K562 (cell line): Measurements from ENCODE around the gene DNAI7. TPM values are rescaled to one million over a fixed set of nuclear protein-coding genes. Genes with fewer than 3 reads are reported as not detected.

Source experiments
- ATAC-seq: fragments of 200-7000 bp; cut with Tn5 transposase; 3 replicates; pipeline ENCODE4 v1.9.1; 2020; ENCODE audit warnings: moderate library complexity
- BruUV-seq: library from RNA; stranded (reverse); fragments of 400-500 nt; replicated peaks from 2 replicates; lab custom pipeline; 2021; lab: Mats Ljungman, UMichigan
- CTCF ChIA-PET: fragments of 300-600 bp; formaldehyde crosslinking; extraction: SDS; loops from one replicate; lab custom pipeline; 2021; ENCODE audit warnings: low intra/inter-chr PET ratio; lab: Yijun Ruan, JAX
- POLR2A ChIA-PET: fragments of 300-600, 350-650 bp; sonication (Branson Sonifier 250); formaldehyde crosslinking; extraction: SDS; loops from one replicate; lab custom pipeline; 2021; ENCODE audit warnings: antibody characterized with exemption, inconsistent platforms; lab: Yijun Ruan, JAX
- DNase-seq, 4 experiments: peaks; one replicate each; pipeline versions ENCODE4 v3.0.0 to v3.0.0-alpha.2; 2011 to 2018; ENCODE audit warnings: low spot score in 3 of 4, mixed read lengths in 3 of 4; ENCODE audit errors: extremely low read depth in 1 of 4
- FAIRE-seq: peaks from 2 replicates; lab custom pipeline; 2011; peaks lifted over from hg19 to GRCh38; lab: Jason Lieb, UNC
- H2AFZ ChIP-seq: 2 replicates; pipeline ENCODE4 v1.6.0; 2011; ENCODE audit warnings: low read depth, low read length, control low read depth, inconsistent platforms
- H3K27ac ChIP-seq: fragments of 200-600 bp; 3 replicates; pipeline ENCODE4 v1.8.0; 2011; ENCODE audit warnings: low read depth, mild to moderate bottlenecking, control low read depth, inconsistent platforms, low read length, moderate library complexity, mixed read lengths; ENCODE audit errors: extremely low read depth
- H3K27me3 ChIP-seq, 2 experiments: fragments of 300-600 bp in 1 of 2; 2 replicates in 1 of 2; 3 replicates in 1 of 2; pipeline versions ENCODE4 v1.6.0 to v1.8.0; 2011; ENCODE audit warnings: inconsistent platforms in 2 of 2, low read length in 2 of 2, mild to moderate bottlenecking in 1 of 2, mixed read lengths in 1 of 2, moderate library complexity in 1 of 2; ENCODE audit not compliant: control insufficient read depth in 2 of 2, insufficient read depth in 2 of 2
- H3K36me3 ChIP-seq: fragments of 300-600 bp; 3 replicates; pipeline ENCODE4 v1.8.0; 2011; ENCODE audit warnings: mild to moderate bottlenecking, low read length, inconsistent platforms; ENCODE audit not compliant: control insufficient read depth, insufficient read depth
- H3K4me1 ChIP-seq, 2 experiments: fragments of 200-600 bp in 1 of 2; replicated peaks in 1 of 2; 2 replicates in 1 of 2; 3 replicates in 1 of 2; pipeline versions ENCODE4 v1.5.1 to v1.8.0; 2011; ENCODE audit warnings: inconsistent platforms in 2 of 2, low read length in 2 of 2, mild to moderate bottlenecking in 1 of 2, mixed read lengths in 1 of 2, moderate library complexity in 1 of 2; ENCODE audit not compliant: control insufficient read depth in 2 of 2, insufficient read depth in 2 of 2
- H3K4me2 ChIP-seq: 2 replicates; pipeline ENCODE4 v1.6.1; 2011; ENCODE audit warnings: low read length, control low read depth, inconsistent platforms, mixed read lengths; ENCODE audit not compliant: insufficient read depth
- H3K4me3 ChIP-seq: fragments of 200-600 bp; sonication (generic), shearing (Covaris generic); 2 replicates; pipeline ENCODE4 v1.5.1; 2016; ENCODE audit warnings: control low read depth, inconsistent platforms
- H3K79me2 ChIP-seq: fragments of 200-600 bp; 3 replicates; pipeline ENCODE4 v1.8.0; 2011; ENCODE audit warnings: low read length, inconsistent platforms; ENCODE audit not compliant: control insufficient read depth, insufficient read depth
- H3K9ac ChIP-seq, 2 experiments: 2 replicates each; pipeline versions ENCODE4 v1.6.0 to v1.6.1; 2011; ENCODE audit warnings: low read depth in 2 of 2, low read length in 2 of 2, control low read depth in 1 of 2, inconsistent platforms in 1 of 2, mild to moderate bottlenecking in 1 of 2, mixed read lengths in 1 of 2; ENCODE audit not compliant: insufficient read depth in 1 of 2
- H3K9me1 ChIP-seq: one replicate; pipeline ENCODE4 v1.6.0; 2011; ENCODE audit warnings: inconsistent platforms, mild to moderate bottlenecking, low read length, moderate library complexity; ENCODE audit not compliant: control insufficient read depth, insufficient read depth
- H3K9me3 ChIP-seq: replicated peaks from 2 replicates; pipeline ENCODE4 v1.5.1; 2011; ENCODE audit warnings: low read depth, low read length, inconsistent platforms; ENCODE audit not compliant: control insufficient read depth, insufficient read depth
- H4K20me1 ChIP-seq: replicated peaks from 2 replicates; pipeline ENCODE4 v1.6.1; 2011; ENCODE audit warnings: low read length, inconsistent platforms, mixed read lengths; ENCODE audit not compliant: control insufficient read depth, insufficient read depth
- ARNT ChIP-seq, 2 experiments: fragments of 450-650 bp; IDR thresholded peaks; 2 replicates each; pipeline ENCODE4 v1.6.1; 2016; ENCODE audit warnings: mild to moderate bottlenecking in 1 of 2
- CBFB ChIP-seq: sonication (generic); formaldehyde crosslinking; IDR thresholded peaks from 2 replicates; pipeline ENCODE4 v1.4.0; 2020; ENCODE audit warnings: mild to moderate bottlenecking, missing genetic modification reagents
- GABPA ChIP-seq: fragments of 200-800 bp; sonication (Bioruptor generic); conservative IDR thresholded peaks from 2 replicates; pipeline ENCODE4 v1.6.1; 2016; ENCODE audit warnings: low read depth, missing genetic modification characterization, missing compliant biosample characterization
- LEF1 ChIP-seq: fragments of 450-650 bp; IDR thresholded peaks from 2 replicates; pipeline ENCODE4 v1.6.1; 2016; ENCODE audit warnings: mild to moderate bottlenecking
- MEIS2 ChIP-seq: fragments of 450-650 bp; IDR thresholded peaks from 2 replicates; pipeline ENCODE4 v1.6.1; 2014; ENCODE audit warnings: mild to moderate bottlenecking; ENCODE audit not compliant: partially characterized antibody
- MLX ChIP-seq, 2 experiments: fragments of 450-650 bp in 1 of 2; sonication (generic) in 1 of 2; formaldehyde crosslinking; conservative IDR thresholded peaks; 2 replicates each; pipeline versions ENCODE4 v1.4.0 to v1.8.1; 2020 to 2022; ENCODE audit warnings: mild to moderate bottlenecking in 1 of 2, missing genetic modification reagents in 1 of 2
- YY1 ChIP-seq, 3 experiments: IDR thresholded peaks; 2 replicates each; pipeline ENCODE4 v1.6.1; 2011; ENCODE audit warnings: low read length in 2 of 3, mild to moderate bottlenecking in 2 of 3, moderate library complexity in 2 of 3, borderline replicate concordance in 1 of 3, control low read depth in 1 of 3, low read depth in 1 of 3; ENCODE audit not compliant: insufficient read depth in 3 of 3, insufficient replicate concordance in 2 of 3, control insufficient read depth in 1 of 3, insufficient read length in 1 of 3; ENCODE audit errors: extremely low read depth in 1 of 3
- ZC3H4 ChIP-seq: sonication (generic); formaldehyde crosslinking; IDR thresholded peaks from 2 replicates; pipeline ENCODE4 v1.9.0; 2021; ENCODE audit warnings: missing genetic modification reagents, borderline replicate concordance
- whole genome bisulfite sequencing: fragments of 100-300 bp; shearing (Covaris generic); methylation state at CpG from one replicate; pipeline ENCODE4 v1.1.6; 2016; ENCODE audit warnings: low coverage, mixed read lengths; ENCODE audit not compliant: insufficient coverage; ENCODE audit errors: missing lambda C conversion rate; 5-methylcytosine and 5-hydroxymethylcytosine counted together
- in situ Hi-C: fragments of 300-500 bp; cut with MboI; formaldehyde crosslinking; loops from 4 replicates; pipeline ENCODE4 v1.15.0; 2018; ENCODE audit warnings: inconsistent platforms, mixed read lengths
- intact Hi-C: fragments of 100-400 bp; cut with micrococcal nuclease; formaldehyde crosslinking; loops from 2 replicates; pipeline ENCODE4 v1.14.2; 2022
- polyA plus RNA-seq, 8 experiments: library from polyadenylated mRNA; depleted of rRNA in 4 of 8; stranded (reverse) in 5 of 8; unstranded in 3 of 8; fragments of >200 nt; fragmentation: Nextera tagmentation in 2 of 8; fragmentation: Illumina TruSeq in 1 of 8; extraction: Ambion mirVana in 2 of 8; extraction: Trizol in 1 of 8; gene quantifications; 2 replicates each; pipeline versions ENCODE4 v1.2.1 to v1.2.3, GENCODE V29; 2011 to 2014; ENCODE audit warnings: inconsistent platforms in 1 of 8, missing spikeins in 1 of 8
- total RNA-seq, 7 experiments: library from RNA; depleted of rRNA in 6 of 7; stranded (reverse); fragments of >200 nt in 6 of 7; fragmentation: Illumina TruSeq in 2 of 7; extraction: Trizol in 2 of 7; gene quantifications; 2 replicates each; pipeline versions ENCODE4 v1.2.1 to v1.2.3, GENCODE V29; 2011 to 2021; ENCODE audit warnings: low replicate concordance in 1 of 7
- TF ChIP-seq, protein P1 (sequence below), 2 experiments: IDR thresholded peaks in 1 of 2; conservative IDR thresholded peaks in 1 of 2; 2 replicates each; pipeline ENCODE4 v1.6.1; 2016; ENCODE audit warnings: low read depth in 2 of 2, mild to moderate bottlenecking in 1 of 2, missing compliant biosample characterization in 1 of 2, missing genetic modification characterization in 1 of 2, moderate library complexity in 1 of 2

The DNAI7 gene
- total and polyA plus RNA-seq, 9 of the 15 experiments (the other 6 are each of a cell fraction or from before 2014, with no cell fraction given) = 0.06 to 0.76 (median 0.17) TPM; not detected in 1

- no peak overlapping the region for H3K27ac ChIP-seq
- H3K9me3 ChIP-seq = no peaks in the 10 kb centered on the region
- no peak for FAIRE-seq
- H3K36me3 ChIP-seq = peaks cover 33% of the 10 kb centered on the region
- POLR2A ChIA-PET = interaction anchor here (0.8 kb wide), 1 partner anchor 13 kb away, joined by 3 read pairs; the partner anchor contains the start of genes DNAI7 and ETFRF1
- no peak overlapping the region for H3K4me3 ChIP-seq
- TF ChIP-seq ARNT (IDR thresholded peaks at IDR 0.05) (no peak), CBFB (no peak)
- H3K79me2 ChIP-seq = no peaks in the 10 kb centered on the region
- DNase-seq = no peak
- H3K4me1 ChIP-seq = no peaks in the 10 kb centered on the region
- CTCF ChIA-PET = no interaction called here
- H3K27me3 ChIP-seq = no peaks in the 10 kb centered on the region
- BruUV-seq = no TSS peak
- no peak overlapping the region for H3K9ac ChIP-seq
- H3K9me1 ChIP-seq = no peaks in the 10 kb centered on the region
- ATAC-seq = no peak
- in situ Hi-C loops (no loop called here), intact Hi-C loops (no loop called here)
- WGBS = 100% methylated on average over 6 of the region's 6 CpGs
- no peak overlapping the region for H3K4me2 ChIP-seq
- no peak overlapping the region for H2AFZ ChIP-seq
- no peaks in the 10 kb centered on the region for H4K20me1 ChIP-seq
Observed at GRCh38 chr12:25207411-25207810, 12.5 kb upstream of the DNAI7 start.

DNA sequence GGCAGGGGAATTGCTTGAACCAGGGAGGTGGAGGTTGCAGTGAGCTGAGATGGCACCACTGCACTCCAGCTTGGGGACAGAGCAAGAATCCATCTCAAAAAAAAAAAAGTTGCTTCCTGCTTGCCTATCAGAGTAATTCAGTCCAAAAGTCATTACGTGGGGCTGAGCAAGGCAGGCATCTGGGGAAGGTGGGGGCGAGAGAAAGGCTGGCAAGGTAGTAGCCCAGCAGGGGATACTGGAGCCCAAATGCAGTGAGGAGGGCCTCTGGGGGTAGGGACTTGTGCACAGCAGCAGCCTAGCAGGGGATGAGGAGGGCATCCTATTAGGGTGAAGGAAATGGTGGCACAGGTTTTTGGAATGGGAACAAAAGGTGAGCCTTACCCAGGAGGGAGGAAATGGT lies 7.2 kb upstream of the DNAI7 start:
- no peak for FAIRE-seq
- H3K4me3 ChIP-seq = no peak overlapping the region
- in situ Hi-C loops = no loop called here

More for the DNA sequence above, 7.2 kb upstream of the DNAI7 start:
- H3K36me3 ChIP-seq = peaks cover 16% of the 10 kb centered on the region
- TF ChIP-seq YY1 (IDR thresholded peaks at IDR 0.05; ENCODE audit: borderline replicate concordance in 1 of 3, control insufficient read depth in 1 of 3, extremely low read depth in 1 of 3, insufficient read depth in 3 of 3, insufficient read length in 1 of 3, insufficient replicate concordance in 2 of 3, low read depth in 1 of 3, low read length in 2 of 3) (no peak), ZC3H4 (CRISPR knock-in tag) (no peak), MLX (CRISPR knock-in tag; conservative IDR thresholded peaks at IDR 0.05) (no peak), GABPA (tag) (no peak), MEIS2 (no peak), LEF1 (no peak)
- TF ChIP-seq, protein P1, sequence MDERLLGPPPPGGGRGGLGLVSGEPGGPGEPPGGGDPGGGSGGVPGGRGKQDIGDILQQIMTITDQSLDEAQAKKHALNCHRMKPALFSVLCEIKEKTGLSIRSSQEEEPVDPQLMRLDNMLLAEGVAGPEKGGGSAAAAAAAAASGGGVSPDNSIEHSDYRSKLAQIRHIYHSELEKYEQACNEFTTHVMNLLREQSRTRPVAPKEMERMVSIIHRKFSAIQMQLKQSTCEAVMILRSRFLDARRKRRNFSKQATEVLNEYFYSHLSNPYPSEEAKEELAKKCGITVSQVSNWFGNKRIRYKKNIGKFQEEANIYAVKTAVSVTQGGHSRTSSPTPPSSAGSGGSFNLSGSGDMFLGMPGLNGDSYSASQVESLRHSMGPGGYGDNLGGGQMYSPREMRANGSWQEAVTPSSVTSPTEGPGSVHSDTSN (CRISPR knock-in tag; IDR thresholded peaks at IDR 0.05; ENCODE audit: low read depth) = no peak
- TF ChIP-seq, protein P1 (tag; conservative IDR thresholded peaks at IDR 0.05; ENCODE audit: low read depth) = no peak
- H3K4me2 ChIP-seq = no peak overlapping the region
- DNase-seq = no peak
- H4K20me1 ChIP-seq = no peaks in the 10 kb centered on the region
- no peaks in the 10 kb centered on the region for H3K9me1 ChIP-seq
- 79% methylated on average over 2 of the region's 2 CpGs for WGBS
- no peak for ATAC-seq
- H2AFZ ChIP-seq = no peak overlapping the region
- BruUV-seq = no TSS peak
- H3K27me3 ChIP-seq = no peaks in the 10 kb centered on the region
- no peaks in the 10 kb centered on the region for H3K4me1 ChIP-seq
- POLR2A ChIA-PET = interaction anchor here (1.5 kb wide), 1 partner anchor 11 kb away, joined by 3 read pairs; no protein-coding TSS in a partner anchor
- no peaks in the 10 kb centered on the region for H3K79me2 ChIP-seq
- no peak overlapping the region for H3K27ac ChIP-seq
- H3K9me3 ChIP-seq = no peaks in the 10 kb centered on the region
- intact Hi-C loops = no loop called here
- H3K9ac ChIP-seq = no peak overlapping the region; a peak in 1 of 4 replicates
- CTCF ChIA-PET = no interaction called here
